ENCODE measurements around the gene ARID2.

- no peak for TF ChIP-seq ZFX (IDR thresholded peaks at IDR 0.05; ENCODE audit: borderline replicate concordance)
- TF ChIP-seq, protein P1, sequence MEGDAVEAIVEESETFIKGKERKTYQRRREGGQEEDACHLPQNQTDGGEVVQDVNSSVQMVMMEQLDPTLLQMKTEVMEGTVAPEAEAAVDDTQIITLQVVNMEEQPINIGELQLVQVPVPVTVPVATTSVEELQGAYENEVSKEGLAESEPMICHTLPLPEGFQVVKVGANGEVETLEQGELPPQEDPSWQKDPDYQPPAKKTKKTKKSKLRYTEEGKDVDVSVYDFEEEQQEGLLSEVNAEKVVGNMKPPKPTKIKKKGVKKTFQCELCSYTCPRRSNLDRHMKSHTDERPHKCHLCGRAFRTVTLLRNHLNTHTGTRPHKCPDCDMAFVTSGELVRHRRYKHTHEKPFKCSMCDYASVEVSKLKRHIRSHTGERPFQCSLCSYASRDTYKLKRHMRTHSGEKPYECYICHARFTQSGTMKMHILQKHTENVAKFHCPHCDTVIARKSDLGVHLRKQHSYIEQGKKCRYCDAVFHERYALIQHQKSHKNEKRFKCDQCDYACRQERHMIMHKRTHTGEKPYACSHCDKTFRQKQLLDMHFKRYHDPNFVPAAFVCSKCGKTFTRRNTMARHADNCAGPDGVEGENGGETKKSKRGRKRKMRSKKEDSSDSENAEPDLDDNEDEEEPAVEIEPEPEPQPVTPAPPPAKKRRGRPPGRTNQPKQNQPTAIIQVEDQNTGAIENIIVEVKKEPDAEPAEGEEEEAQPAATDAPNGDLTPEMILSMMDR (IDR thresholded peaks at IDR 0.05), result no peak
Observed at GRCh38 chr12:45713078-45713477, 16.4 kb upstream of the ARID2 start.

Data from 22Rv1 (cell line).